Fibroblast of the aortic adventitia (primary cell): ENCODE data around the gene NLGN4Y. TPM values are rescaled to one million over a fixed set of nuclear protein-coding genes. Genes with fewer than 3 reads are reported as not detected.

Experiments
- DNase-seq: peaks from one replicate; pipeline ENCODE4 v3.0.0-alpha.2; 2010; ENCODE audit warnings: low read depth
- H3K4me3 ChIP-seq: 2 replicates; pipeline ENCODE4 v1.5.1; 2011; ENCODE audit warnings: low read depth, mild to moderate bottlenecking, control low read depth, low read length, moderate library complexity
- total RNA-seq: library from RNA; depleted of rRNA; stranded (reverse); fragments of >200 nt; gene quantifications from 2 replicates; pipeline ENCODE4 v1.2.3, GENCODE V29; 2012; ENCODE audit warnings: low replicate concordance
- TF ChIP-seq, protein P1 (sequence below): IDR thresholded peaks from 2 replicates; pipeline ENCODE4 v1.5.1; 2011; ENCODE audit warnings: mild to moderate bottlenecking, low read length, control low read depth, inconsistent platforms; ENCODE audit not compliant: insufficient read depth

NLGN4Y gene
- total RNA-seq, 1 donor = not detected

DNA sequence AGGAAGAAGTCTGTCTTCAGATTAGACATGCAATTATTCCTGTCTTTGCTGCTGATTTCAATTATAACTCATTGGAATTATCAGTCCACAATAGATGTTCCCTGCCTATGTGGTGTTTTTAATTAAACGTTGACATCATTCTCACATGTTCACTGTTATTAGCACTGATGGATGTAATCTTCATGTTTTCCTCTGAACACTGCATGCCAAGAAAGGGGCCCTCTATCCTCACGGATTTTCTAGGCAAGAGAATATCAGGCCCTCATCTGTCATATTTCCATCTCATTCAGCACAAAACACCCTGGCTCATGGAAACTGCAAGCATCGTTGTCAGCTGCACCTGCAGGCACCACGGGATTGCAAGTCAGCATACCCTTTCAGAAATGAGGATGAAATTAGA, 224.0 kb downstream of the NLGN4Y start:
- TF ChIP-seq, protein P1, sequence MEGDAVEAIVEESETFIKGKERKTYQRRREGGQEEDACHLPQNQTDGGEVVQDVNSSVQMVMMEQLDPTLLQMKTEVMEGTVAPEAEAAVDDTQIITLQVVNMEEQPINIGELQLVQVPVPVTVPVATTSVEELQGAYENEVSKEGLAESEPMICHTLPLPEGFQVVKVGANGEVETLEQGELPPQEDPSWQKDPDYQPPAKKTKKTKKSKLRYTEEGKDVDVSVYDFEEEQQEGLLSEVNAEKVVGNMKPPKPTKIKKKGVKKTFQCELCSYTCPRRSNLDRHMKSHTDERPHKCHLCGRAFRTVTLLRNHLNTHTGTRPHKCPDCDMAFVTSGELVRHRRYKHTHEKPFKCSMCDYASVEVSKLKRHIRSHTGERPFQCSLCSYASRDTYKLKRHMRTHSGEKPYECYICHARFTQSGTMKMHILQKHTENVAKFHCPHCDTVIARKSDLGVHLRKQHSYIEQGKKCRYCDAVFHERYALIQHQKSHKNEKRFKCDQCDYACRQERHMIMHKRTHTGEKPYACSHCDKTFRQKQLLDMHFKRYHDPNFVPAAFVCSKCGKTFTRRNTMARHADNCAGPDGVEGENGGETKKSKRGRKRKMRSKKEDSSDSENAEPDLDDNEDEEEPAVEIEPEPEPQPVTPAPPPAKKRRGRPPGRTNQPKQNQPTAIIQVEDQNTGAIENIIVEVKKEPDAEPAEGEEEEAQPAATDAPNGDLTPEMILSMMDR = no peak
- H3K4me3 ChIP-seq = no peak overlapping the region
- DNase-seq = no peak

DNA sequence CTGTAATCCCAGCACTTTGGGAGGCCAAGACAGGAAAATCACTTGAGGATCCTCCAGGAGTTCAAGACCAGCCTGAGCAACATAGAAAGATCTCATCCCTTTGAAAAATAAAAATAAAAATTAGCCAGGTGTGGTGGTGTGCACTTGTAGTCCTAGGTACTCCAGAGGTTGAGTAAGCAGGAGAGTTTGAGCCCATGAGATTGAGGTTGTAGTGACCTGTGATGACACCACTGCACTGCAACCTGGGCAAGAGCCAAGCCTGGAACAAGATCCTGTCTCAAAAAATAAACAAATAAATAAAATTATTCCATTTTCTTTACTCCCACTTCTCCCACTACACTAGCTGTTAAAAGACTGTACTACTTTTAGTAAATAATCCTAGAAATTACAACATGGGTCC, 231.2 kb downstream of the NLGN4Y start:
- TF ChIP-seq, protein P1 = no peak
- DNase-seq = no peak
- no peak overlapping the region for H3K4me3 ChIP-seq

DNA sequence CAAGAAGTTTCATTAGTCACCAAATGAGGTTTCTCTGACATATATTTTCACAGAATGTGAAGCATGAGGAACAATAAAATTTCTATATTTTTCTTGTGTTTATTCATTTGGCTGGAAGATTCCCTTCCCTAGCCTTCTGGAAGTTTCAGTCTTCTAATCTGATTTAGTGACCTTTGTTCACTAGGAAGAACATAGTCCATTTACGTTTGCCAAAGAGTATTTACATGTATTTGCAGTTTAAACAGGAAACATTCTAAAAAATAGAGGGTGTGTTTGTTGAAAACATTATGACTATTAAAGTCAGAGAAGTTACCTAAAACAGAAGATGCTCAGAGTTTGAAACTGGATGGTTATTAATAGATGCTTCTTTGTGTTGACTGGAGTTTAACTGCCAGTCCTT, 238.6 kb downstream of the NLGN4Y start:
- no peak overlapping the region for H3K4me3 ChIP-seq
- TF ChIP-seq, protein P1 = no peak
- no peak for DNase-seq

DNA sequence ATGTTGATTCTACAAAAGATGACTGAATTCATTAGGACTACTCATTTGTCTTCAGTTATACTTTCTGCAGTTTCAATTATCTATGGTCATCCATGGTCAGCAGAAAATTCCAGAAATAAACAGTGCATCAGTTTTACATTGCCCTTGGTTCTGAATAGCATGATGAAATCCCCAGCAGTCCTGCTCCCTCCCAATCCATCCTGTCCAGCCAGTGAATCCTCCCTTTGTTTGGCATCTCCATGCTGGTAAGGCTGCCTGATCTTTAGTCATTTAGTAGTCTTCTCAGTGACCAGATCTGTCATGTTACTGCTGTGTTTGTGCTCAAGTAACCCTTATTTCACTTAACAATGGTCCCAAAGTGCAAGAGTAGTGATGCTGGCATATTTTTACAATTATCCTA, 239.3 kb downstream of the NLGN4Y start:
- TF ChIP-seq, protein P1 = no peak
- no peak overlapping the region for H3K4me3 ChIP-seq
- DNase-seq = no peak

DNA sequence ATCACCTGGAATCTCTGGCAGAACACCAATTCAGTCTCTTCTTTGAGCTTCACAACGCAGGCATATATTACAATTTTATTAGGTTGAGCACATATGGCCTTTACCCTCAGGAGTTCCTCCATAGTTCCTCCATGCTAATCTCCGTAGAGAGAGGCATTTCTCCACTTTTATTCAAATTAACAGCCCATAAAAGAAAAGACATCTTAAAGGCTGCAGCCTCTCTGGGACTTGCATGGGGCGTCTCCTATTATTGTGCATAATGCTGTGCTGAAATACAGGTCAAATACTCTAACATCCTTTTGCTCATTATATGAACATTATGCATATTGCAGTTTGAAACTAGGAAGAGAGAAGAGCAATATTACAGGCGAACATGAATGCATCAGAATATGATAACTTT, 253.9 kb downstream of the NLGN4Y start:
- DNase-seq = no peak
- H3K4me3 ChIP-seq = no peak overlapping the region
- TF ChIP-seq, protein P1 = no peak

DNA sequence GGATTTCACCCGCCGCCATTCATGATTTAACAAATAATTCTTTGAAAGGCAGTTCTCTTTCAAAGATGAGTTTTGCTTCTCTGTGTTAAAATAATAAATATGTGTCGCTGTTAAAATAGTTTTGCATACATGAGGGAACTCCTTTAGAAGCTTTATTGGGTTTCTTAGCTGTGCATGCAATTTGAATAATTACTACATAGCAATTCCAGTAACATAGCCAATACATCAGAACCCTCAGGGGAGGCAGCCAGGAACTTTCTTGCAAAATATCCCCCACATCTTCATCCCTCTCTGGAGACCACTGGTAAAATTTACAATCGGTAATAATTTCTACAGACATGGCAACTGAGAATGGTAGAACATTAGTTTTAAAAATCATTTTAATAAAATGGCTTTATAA, 268.8 kb downstream of the NLGN4Y start:
- no peak for DNase-seq
- TF ChIP-seq, protein P1 = no peak
- no peak overlapping the region for H3K4me3 ChIP-seq

DNA sequence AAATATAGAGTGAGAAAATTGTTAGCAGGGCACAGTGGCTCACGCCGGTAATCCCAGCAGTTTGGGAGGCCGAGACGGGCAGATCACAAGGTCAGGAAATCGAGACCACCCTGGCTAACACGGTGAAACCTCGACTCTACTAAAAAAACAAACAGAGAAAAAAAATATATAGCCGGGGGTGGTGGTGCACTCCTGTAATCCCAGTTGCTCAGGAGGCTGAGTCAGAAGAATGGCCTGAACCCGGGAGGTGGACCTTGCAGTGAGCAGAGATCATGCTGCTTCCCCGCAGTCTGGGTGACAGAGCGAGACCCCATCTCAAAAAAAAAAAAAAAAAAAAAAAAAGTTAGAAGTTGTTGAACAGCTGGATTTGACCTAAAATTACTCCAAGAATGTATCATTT, 269.3 kb downstream of the NLGN4Y start:
- DNase-seq = no peak
- H3K4me3 ChIP-seq = no peak overlapping the region
- TF ChIP-seq, protein P1 = no peak
